ENCODE data around the gene BEAN1. TPM values are rescaled to one million over a fixed set of nuclear protein-coding genes. Genes with fewer than 3 reads are reported as not detected.

The BEAN1 gene, protein sequence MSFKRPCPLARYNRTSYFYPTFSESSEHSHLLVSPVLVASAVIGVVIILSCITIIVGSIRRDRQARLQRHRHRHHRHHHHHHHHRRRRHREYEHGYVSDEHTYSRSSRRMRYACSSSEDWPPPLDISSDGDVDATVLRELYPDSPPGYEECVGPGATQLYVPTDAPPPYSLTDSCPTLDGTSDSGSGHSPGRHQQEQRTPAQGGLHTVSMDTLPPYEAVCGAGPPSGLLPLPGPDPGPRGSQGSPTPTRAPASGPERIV
- total RNA-seq (2022; extraction: Qiagen RNA extraction; ENCODE audit: low read depth) = 2.4 to 3.8 TPM (median 2.8 TPM) in 5 replicates

DNA sequence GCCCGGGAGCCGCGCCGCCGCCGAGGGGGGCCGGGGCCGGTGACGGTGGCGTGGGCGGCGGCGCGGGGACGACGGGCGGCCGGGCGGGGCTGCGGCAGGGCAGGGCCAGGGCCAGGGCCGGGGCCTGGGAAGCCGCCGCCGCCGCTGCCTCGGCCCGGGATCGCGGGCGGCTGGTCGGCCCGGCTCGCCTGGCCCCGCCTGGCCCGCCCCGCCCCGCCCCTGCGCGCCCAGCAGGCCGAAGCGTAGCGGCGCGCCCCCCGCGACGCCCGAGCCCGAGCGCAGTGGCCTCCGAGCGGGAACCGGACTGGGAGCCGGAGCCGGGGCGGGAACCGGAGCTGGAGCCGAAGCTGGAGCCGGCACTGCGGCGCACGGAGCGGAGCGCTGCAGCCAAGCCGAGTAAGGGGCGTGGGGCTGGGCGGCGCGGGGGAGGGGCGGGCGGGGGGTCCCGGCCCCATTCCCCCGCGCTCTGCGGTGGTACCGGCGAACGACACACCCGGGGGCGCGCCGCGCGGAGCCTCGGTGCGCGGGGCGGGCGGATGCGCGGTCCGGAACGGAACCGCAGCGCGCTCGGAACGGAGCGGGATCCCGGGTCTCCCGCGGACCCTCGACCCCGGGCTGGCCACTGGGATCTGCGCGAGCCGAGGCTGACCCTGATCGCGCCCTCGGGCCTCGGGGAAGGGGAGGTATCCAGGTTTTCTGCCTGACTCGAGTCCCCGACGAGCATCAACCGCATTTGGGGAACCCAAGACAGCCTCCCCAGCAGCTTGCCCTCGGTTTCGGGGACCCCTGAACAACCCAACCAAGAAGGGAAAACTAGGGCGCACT lies at the start of gene BEAN1:
Gene BEAN1, plus strand, starts transcription at position 260 of the 825 bp plus-strand sequence. CDS start 10,382 bp downstream, outside the sequence.

Other genes with a start within 250 kb of the BEAN1 start
- gene CDH5, start 60.6 kb upstream of the BEAN1 start, total RNA-seq (2022; extraction: Qiagen RNA extraction; ENCODE audit: low read depth) = 0.12 to 0.41 TPM (median 0.17 TPM) in 5 replicates
- 14.3 to 18.9 TPM (median 15.8 TPM) in 5 replicates for gene TK2, start 122.8 kb downstream of the BEAN1 start, total RNA-seq (2022; extraction: Qiagen RNA extraction; ENCODE audit: low read depth)
- 60.3 to 70.7 TPM (median 62.7 TPM) in 5 replicates for gene CKLF, start 125.3 kb downstream of the BEAN1 start, total RNA-seq (2022; extraction: Qiagen RNA extraction; ENCODE audit: low read depth)
- gene CMTM1, start 139.1 kb downstream of the BEAN1 start, total RNA-seq (2022; extraction: Qiagen RNA extraction; ENCODE audit: low read depth) = 0.89 to 2.0 TPM (median 1.5 TPM) in 4 of 5 replicates, not detected in the other
- 0.15 TPM in 1 of 5 replicates, not detected in the others for gene CMTM2, start 152.2 kb downstream of the BEAN1 start, total RNA-seq (2022; extraction: Qiagen RNA extraction; ENCODE audit: low read depth)
- 65.8 to 81.0 TPM (median 74.2 TPM) in 5 replicates for gene CMTM3, start 177.4 kb downstream of the BEAN1 start, total RNA-seq (2022; extraction: Qiagen RNA extraction; ENCODE audit: low read depth)

Data from A549 treated with CpdA at 1 μM for 4 hours (cell line).